HCT116 (cell line): ENCODE measurements around the gene ANKRA2.

Source experiments
- CTCF ChIP-seq, 3 experiments: fragments of 200-600 bp in 1 of 3; sonication (generic) in 1 of 3; IDR thresholded peaks in 2 of 3; conservative IDR thresholded peaks in 1 of 3; 2 replicates each; pipeline ENCODE4 v1.5.1; 2012 to 2017; ENCODE audit warnings: low read depth in 2 of 3, low read length in 2 of 3, antibody characterized with exemption in 1 of 3, borderline replicate concordance in 1 of 3, control low read depth in 1 of 3, mild to moderate bottlenecking in 1 of 3, mixed read lengths in 1 of 3, mixed run types in 1 of 3, moderate library complexity in 1 of 3; ENCODE audit not compliant: insufficient read depth in 1 of 3
- ELF1 ChIP-seq: IDR thresholded peaks from 2 replicates; pipeline ENCODE4 v1.6.1; 2012; ENCODE audit warnings: low read depth, borderline replicate concordance
- EZH2phosphoT487 ChIP-seq: fragments of 200-600 bp; IDR thresholded peaks from 2 replicates; pipeline ENCODE4 v1.6.1; 2018; ENCODE audit warnings: antibody characterized with exemption, borderline replicate concordance
- POLR2A ChIP-seq: IDR thresholded peaks from 2 replicates; pipeline ENCODE4 v1.7.0; 2011; ENCODE audit warnings: borderline replicate concordance; ENCODE audit not compliant: insufficient read depth, insufficient read length; ENCODE audit errors: extremely low read depth
- POLR2AphosphoS5 ChIP-seq: IDR thresholded peaks from 2 replicates; pipeline ENCODE4 v1.6.1; 2011; ENCODE audit warnings: mild to moderate bottlenecking, low read depth, low read length, moderate library complexity
- SP1 ChIP-seq: IDR thresholded peaks from 2 replicates; pipeline ENCODE4 v1.6.1; 2012; ENCODE audit warnings: low read depth
- ZFX ChIP-seq: fragments of 450-650 bp; IDR thresholded peaks from 2 replicates; pipeline ENCODE4 v1.6.1; 2017

DNA sequence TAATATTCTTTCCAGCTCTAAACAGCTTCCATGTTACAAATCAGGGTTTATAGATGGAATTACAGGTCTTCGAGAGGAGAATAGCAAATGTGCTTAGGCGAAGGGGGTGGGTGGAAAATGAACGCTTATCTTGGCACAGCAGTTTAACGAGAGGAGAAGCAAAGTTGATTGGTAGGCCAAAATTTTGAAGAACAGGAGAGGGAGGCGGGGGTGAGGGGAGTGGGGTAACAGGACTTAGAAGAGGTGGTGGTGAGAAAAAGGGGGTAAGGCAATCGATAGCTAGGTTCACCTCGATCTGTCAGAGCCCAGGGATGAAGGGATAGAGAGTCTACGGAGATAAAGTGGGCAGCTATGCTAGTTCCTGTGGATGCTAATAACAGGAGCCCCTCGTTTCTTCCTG lies 764 bp downstream of the ANKRA2 start:
- TF ChIP-seq CTCF (IDR thresholded peaks at IDR 0.05 in 2 of 3, conservative IDR thresholded peaks at IDR 0.05 in 1 of 3; ENCODE audit: borderline replicate concordance in 1 of 3, insufficient read depth in 1 of 3, low read depth in 2 of 3, low read length in 2 of 3) (no peak), POLR2AphosphoS5 (no peak), POLR2A (no peak), ZFX (no peak), EZH2phosphoT487 (no peak), SP1 (no peak), ELF1 (no peak)
